ENCODE data around the gene NRIP1. TPM values are rescaled to one million over a fixed set of nuclear protein-coding genes. Genes with fewer than 3 reads are reported as not detected.
A peak's percentile ranks its signal among the peaks of the same experiment; 100 is the strongest.

NRIP1 gene
- total RNA-seq, 1 experiment from 2014 or later: 10.3 TPM

- CTCF ChIA-PET: no interaction called here
- Mint-ChIP-seq H3K27ac (0 out of 2 replicates have a peak overlapping the region, but pooled peaks have one; percentile 14), H3K27me3 (ENCODE audit: low read depth) (no peaks in the 10 kb centered on the region), H3K4me1 (peaks cover 15% of the 10 kb centered on the region), H3K36me3 (peaks cover 5% of the 10 kb centered on the region; the same call in 1 of the 2 replicates), H3K9me3 (peaks cover 3% of the 10 kb centered on the region; the same call in 1 of the 2 replicates), H3K4me3 (no peak overlapping the region)
- DNase-seq (ENCODE audit: low spot score) (no peak), ATAC-seq (no peak)
- no peak for TF ChIP-seq ARID4B (CRISPR knock-in tag; IDR thresholded peaks at IDR 0.05; ENCODE audit: borderline replicate concordance)
- TF ChIP-seq SP1 (CRISPR knock-in tag; conservative IDR thresholded peaks at IDR 0.05): no peak
- TF ChIP-seq IRF1 (CRISPR knock-in tag; IDR thresholded peaks at IDR 0.05): no peak
- TF ChIP-seq SOX15 (CRISPR knock-in tag; IDR thresholded peaks at IDR 0.05): no peak
- no peak for TF ChIP-seq OVOL2 (CRISPR knock-in tag; IDR thresholded peaks at IDR 0.05; ENCODE audit: borderline replicate concordance)
- TF ChIP-seq ZNF416 (CRISPR knock-in tag; IDR thresholded peaks at IDR 0.05): no peak
- no peak for TF ChIP-seq ZNF532 (CRISPR knock-in tag; IDR thresholded peaks at IDR 0.05; ENCODE audit: borderline replicate concordance)
- no peak for TF ChIP-seq NFE2L1 (CRISPR knock-in tag; IDR thresholded peaks at IDR 0.05)
- no peak for TF ChIP-seq GRHL2 (CRISPR knock-in tag; IDR thresholded peaks at IDR 0.05; ENCODE audit: insufficient replicate concordance, severe bottlenecking)
- no peak for TF ChIP-seq E2F4 (CRISPR knock-in tag; IDR thresholded peaks at IDR 0.05; ENCODE audit: borderline replicate concordance, low read depth)
- no peak for TF ChIP-seq ZNF512 (CRISPR knock-in tag; IDR thresholded peaks at IDR 0.05; ENCODE audit: borderline replicate concordance)
- TF ChIP-seq ZNF263 (CRISPR knock-in tag; IDR thresholded peaks at IDR 0.05; ENCODE audit: low read depth): no peak
- TF ChIP-seq NFATC4 (CRISPR knock-in tag; IDR thresholded peaks at IDR 0.05): no peak
- no peak for TF ChIP-seq PRRX2 (CRISPR knock-in tag; IDR thresholded peaks at IDR 0.05)
- no peak for TF ChIP-seq NR3C1 (CRISPR knock-in tag; conservative IDR thresholded peaks at IDR 0.05; ENCODE audit: low read depth)
- POLR2A ChIA-PET: no interaction called here
Observed at GRCh38 chr21:14977814-14978213, 87.0 kb downstream of the NRIP1 start.
